GM18907 (cell line): ENCODE measurements around the gene ZFR.
A peak's percentile ranks its signal among the peaks of the same experiment; 100 is the strongest.
"Not testable (repeated sequence)": the region's sequence is repeated elsewhere in the genome, so short reads cannot be mapped to it uniquely, and the experiment has no call there.

Experiments
- ATAC-seq: cut with Tn5 transposase; IDR thresholded peaks from one replicate; pipeline ENCODE4 v1.9.1; 2021; ENCODE audit warnings: mild to moderate bottlenecking, moderate library complexity; ENCODE audit not compliant: unreplicated experiment

Gene ZFR

GRCh38 chr5:32453916-32454315, 9.4 kb upstream of the ZFR start:
- ATAC-seq, result no peak

- ATAC-seq, result not testable (repeated sequence)
Observed at GRCh38 chr5:32452316-32452715, 7.8 kb upstream of the ZFR start.

- ATAC-seq, result no peak
Observed at GRCh38 chr5:32450952-32451351, 6.4 kb upstream of the ZFR start.

- no peak for ATAC-seq
Observed at GRCh38 chr5:32449262-32449661, 4.7 kb upstream of the ZFR start.

- ATAC-seq, result no peak
Observed at GRCh38 chr5:32446630-32447029, 2.1 kb upstream of the ZFR start.

- ATAC-seq, result no peak
Observed at GRCh38 chr5:32445831-32446614, 1.5 kb upstream of the ZFR start.

- no peak for ATAC-seq
Observed at GRCh38 chr5:32445287-32445758, 783 bp upstream of the ZFR start.

- peak; percentile 43 for ATAC-seq
Observed at GRCh38 chr5:32443541-32444430, 754 bp downstream of the ZFR start.

GRCh38 chr5:32443145-32443540, 1.4 kb downstream of the ZFR start:
- ATAC-seq, result peak; percentile 54

- no peak for ATAC-seq
Observed at GRCh38 chr5:32439086-32439642, 5.4 kb downstream of the ZFR start.

- no peak for ATAC-seq
Observed at GRCh38 chr5:32436553-32437242, 7.8 kb downstream of the ZFR start.

- ATAC-seq, result no peak
Observed at GRCh38 chr5:32435383-32435782, 9.2 kb downstream of the ZFR start.

- ATAC-seq, result no peak
Observed at GRCh38 chr5:32434221-32434620, 10.3 kb downstream of the ZFR start.

- no peak for ATAC-seq
Observed at GRCh38 chr5:32432633-32433032, 11.9 kb downstream of the ZFR start.

- not testable (repeated sequence) for ATAC-seq
Observed at GRCh38 chr5:32430825-32431224, 13.7 kb downstream of the ZFR start.

- no peak for ATAC-seq
Observed at GRCh38 chr5:32428426-32428825, 16.1 kb downstream of the ZFR start.

GRCh38 chr5:32426440-32427151, 17.9 kb downstream of the ZFR start:
- no peak for ATAC-seq

- ATAC-seq, result no peak
Observed at GRCh38 chr5:32422697-32423096, 21.8 kb downstream of the ZFR start.

- no peak for ATAC-seq
Observed at GRCh38 chr5:32421075-32421474, 23.5 kb downstream of the ZFR start.

GRCh38 chr5:32420506-32420905, 24.0 kb downstream of the ZFR start:
- no peak for ATAC-seq
